GM19438 (cell line): Measurements from ENCODE around the gene IRAK1.

Experiments used
- ATAC-seq: cut with Tn5 transposase; IDR thresholded peaks from one replicate; pipeline ENCODE4 v1.9.1; 2021; ENCODE audit warnings: low read depth; ENCODE audit not compliant: unreplicated experiment

The IRAK1 gene

DNA sequence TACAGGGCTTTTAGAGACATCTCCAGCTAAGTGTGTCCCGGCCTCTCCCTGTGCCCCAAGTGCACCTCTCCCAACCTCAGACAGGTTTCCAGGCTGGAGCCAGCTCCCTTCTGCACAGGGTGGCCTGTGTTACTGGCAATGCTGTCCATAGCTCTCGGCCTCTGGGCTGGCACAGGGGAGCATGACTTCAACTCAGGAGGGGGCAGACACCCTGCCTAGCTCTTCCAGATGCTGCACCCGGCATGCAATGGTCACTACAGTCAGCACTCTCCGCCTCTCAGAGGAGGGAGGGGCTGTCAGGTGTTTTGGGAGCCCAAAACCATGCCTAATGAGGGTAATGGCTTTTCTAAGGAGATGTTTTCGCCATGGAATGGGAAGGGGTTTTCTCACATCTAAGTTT, 2.4 kb upstream of the IRAK1 start:
- no peak for ATAC-seq

DNA sequence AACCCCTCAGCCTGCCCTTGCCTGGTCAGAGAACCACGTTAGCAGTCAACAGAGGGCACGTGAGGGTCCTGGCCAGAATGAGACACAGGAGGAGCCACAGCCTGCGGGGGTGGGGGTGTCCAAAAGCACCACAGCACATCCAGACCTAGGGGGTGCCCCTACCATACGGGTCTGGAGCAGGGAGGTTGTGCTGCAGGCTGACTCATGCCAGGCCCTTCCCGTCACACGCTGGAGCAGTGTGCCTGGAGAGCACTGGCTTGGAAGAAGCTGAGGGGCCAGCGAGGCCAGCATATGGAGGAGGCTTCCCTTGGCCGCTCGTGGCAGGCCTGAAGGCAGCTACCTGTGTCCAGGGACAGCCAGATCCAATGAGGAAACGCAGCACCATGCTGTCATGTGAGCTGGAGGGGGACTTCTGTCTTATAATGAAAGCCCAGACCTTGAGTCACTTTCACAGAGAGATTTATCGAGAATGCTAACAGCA, 1.5 kb upstream of the IRAK1 start:
- no peak for ATAC-seq

DNA sequence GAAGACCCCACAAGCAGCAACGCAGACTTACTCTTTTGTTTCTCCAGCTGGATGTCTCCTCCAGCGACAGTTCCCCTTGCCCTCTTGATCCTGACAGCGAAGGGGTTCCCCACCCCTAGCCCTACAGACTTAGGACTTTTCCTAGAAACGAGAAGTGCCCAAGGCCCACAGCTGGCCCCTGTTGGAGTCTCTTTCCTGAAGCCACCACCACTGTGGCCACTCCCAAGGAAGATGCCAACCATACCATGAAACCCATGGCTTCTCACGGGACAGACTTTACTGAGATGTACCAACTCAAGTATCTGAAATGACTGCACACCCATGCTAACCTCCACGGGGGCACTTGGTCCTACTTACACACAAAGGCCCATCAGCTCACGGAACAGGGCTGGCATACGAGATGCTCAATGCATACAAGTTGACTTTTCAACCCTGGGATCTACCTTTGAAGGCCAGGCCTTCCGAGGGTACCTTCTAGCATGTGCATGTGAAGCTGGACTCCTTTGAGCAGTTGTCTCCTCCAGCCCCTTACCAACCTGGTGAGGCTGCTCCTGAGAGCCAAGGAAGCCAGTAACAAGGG, 924 bp upstream of the IRAK1 start:
- ATAC-seq: no peak

DNA sequence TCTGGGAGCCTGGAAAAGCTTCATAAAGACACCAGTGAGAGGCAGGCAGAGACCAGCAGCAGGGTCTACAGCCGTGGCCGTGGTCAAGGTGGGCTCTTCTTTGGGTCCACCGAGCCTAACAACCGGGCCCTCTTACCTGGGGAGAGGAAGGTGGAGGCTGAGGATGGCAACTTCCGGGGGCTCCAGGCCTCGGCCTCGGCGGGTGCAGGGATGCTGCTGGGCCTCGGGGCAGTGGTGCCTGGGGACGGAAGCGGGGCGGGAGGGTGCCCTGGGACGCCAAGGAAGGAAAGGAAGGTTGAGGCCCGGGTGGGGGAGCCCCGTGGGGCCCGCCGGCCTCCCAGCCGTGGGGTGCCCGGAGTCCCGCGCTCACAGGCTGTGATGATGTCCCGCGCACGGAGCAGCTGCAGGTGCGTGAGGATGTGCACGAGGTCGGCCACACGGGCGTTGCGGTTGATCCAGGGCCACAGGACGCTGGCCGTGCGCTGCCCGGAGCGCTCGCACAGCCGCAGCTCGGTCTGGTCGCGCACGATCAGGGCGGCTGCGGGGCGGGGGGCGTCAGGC, 561 bp downstream of the IRAK1 start:
- no peak for ATAC-seq

DNA sequence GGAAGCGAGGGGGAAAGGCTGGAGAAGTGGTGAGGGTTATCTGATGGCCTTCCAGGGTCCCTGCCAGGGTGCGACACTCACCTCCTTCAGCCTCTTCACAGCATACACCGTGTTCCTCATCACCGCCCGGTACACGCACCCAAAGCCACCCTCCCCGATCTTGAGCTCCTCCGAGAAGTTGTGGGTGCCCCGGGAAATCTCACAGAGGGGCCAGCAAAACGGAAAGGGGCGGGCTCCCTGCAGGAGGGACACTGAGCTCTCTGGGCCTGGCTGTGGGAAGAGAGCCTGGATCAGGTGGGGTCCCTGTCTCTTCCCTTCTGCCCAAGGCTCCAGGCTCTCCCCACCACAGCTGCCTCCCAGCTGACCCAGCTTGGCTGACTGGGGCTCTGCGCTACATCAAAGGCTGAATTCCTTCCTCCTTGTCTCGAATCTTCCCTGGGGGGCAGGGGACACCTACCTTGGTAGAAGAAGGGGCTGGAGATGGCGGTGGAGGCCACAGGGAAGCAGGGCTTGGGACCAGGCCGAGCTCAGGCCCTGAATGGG, 1.1 kb downstream of the IRAK1 start:
- no peak for ATAC-seq

DNA sequence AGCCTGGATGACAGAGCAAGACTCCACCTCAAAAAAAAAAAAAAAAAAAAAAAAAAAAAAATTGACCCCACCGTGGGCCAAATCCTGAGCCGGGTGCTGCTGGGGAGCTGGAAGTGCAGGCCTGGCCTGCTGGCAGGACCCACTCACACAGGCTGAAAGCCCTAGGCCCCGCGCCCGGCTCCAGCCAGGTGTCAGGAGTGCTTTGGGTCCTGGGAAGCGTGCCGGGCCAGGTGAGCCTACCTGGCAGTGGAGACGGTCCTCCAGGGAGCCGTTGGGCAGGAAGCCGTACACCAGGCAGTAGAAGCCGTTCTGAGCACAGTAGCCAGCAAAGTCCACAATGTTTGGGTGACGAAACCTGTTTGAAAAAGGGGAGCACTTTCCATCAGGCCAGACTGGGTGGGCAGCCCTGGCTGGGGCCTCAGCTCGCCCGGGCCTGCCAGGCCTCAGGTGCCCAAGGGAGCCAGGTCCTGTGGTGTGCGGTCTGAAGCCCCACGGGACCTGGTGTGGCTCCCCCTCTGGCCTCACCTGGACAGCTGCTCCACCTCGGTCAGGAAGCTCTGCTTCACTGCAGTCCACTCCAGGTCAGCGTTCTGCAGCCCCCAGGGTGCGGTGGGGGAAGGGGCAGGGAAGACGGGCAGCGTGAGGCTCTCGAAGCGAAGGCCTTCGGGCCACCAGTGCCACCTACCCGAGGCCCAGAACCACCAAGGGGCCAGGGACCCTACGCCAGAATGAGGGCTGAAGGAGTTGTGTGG, 1.8 kb downstream of the IRAK1 start:
- no peak for ATAC-seq

DNA sequence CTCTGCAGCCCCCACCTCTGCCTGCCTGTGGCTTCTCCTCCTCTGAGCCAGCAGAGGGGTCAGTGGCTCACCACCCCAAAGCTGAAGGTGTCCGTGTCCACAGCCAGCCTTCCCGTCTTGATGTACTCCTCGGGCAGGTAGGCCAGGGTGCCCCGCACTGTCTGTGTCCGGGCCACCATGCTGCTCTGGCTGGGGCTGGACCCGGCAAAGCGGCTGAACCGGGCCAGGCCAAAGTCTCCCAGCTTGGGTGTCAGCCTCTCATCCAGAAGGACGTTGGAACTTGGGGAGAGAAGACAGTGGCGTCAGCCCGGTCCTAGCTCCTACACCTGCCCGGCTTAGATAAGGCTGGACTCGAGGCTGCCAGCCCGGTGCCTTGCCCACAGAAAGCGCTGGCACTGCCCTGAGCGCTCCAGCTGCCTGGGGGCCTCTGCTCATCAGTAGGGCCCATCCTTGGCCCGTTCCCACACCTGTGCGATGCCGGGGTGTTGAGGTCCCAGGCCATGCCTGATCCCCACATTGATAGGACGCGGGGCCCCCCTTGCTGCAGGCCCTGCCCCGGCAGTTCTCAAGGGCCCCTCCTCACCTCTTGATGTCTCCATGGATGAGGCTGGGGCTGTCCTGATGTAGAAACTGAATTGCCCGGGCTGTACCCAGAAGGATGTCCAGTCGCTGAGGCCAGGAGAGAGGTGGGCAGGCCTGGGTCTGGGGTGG, 3.2 kb downstream of the IRAK1 start:
- no peak for ATAC-seq

DNA sequence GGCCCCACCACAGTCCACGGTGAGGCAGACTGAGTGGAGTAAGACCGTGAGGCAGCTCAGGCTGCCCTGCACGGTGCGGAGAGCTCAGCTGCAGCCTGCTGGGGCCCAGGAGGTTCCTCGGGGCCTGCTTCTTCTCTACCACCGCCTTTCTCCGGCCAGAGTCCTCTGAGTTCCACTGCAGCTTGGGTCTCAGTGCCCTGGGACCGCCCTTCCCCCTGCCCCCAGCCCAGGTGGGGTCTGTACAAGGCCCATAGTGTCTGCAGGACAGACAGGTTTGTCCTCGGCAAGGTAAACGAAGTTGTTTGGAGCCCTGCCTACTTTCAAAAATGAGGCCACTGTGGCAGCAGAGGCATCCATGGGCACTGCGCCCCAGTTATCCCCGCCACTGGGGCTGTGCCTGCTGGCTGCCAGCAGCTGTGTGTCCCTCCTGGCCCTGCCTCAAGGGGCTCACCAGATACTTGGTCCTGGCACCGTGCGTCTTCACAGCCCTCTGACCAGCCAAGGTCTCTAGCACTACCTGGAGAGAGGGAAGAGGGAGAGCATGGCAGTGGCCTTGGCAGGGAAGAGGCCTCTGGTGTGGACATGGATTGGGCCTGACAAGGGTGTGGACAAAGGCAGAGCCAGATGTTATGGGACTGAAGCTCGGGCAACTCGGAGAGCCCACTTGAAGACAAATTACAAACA, 4.0 kb downstream of the IRAK1 start:
- no peak for ATAC-seq

DNA sequence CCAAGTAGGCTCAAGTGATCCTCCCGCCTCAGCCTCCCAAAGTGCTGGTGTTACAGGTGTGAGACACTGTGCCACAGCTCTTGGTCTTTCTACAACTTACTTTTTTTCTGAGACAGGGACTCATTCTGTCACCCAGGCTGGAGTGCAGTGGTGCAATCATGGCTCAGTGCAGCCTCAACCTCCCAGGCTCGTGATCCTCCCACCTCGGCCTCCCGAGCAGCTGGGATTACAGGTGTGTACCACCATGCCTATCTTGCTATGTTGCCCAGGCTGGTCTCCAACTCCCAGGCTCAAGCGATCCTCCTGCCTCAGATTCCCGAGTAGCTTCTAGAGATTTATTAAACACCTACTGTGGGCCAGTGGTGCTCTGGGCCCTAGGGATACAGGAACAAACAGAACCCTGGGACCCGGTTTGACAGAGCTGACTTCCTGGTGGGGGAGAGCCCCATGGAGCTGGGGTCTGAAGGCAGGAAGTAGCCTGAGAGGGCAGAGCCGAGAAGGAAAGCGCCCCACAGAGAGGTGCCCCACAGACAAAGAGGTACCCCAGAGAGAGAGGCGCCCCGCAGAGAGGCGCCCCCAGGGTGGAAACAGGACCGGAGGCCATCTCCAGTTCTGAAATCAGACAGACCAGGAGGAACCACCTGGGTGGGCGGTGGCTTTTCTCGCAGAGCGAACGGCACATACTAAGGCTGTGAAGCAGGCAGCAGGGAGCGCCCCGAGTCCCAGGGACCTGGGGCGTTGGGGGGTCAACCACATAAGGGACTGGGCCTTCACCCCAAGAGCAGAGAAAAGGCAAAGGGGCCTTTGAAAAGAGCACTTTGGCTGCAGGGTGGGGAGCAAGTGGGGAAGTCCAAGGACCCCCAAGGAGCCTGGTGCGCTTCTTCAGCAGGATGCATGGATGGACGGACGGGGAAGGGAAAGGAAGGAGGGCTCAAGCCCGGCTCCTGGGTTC, 5.0 kb downstream of the IRAK1 start:
- ATAC-seq: no peak

DNA sequence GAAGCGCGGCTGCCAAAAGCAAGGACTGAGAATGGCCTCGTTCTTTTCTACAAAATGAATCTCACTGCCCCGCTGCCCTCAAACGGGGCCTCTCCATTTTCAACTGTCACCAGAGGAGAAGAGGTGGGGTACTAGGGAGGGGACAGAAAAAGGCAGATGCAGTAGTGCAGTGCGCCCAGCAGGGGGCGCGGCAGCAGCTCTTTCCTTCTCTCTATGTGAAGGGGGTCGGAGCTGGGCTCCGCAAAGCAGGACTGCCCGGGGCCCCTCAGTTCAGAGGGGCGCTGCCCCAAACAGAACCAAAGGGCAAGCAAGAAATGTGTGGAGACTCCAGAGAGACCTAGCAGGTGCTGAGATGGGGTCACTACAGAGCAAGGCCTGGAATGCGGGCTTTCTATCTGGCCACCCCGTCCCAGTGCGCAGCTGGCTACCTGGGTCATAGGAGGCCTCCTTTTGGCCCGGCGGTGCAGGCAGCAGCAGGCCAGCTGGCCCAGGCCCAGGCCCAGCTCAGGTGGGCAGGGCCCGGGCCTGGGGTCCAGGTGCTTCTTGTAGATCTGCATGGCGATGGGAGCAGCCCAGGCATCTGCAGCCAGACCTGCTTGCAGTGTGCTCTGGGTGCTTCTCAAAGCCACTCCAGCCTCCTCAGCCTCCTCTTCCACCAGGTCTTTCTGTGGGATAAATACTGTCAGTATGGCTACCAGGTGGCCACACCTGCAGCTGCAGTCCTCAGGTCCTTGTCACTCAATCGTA, 5.9 kb downstream of the IRAK1 start:
- ATAC-seq: no peak

DNA sequence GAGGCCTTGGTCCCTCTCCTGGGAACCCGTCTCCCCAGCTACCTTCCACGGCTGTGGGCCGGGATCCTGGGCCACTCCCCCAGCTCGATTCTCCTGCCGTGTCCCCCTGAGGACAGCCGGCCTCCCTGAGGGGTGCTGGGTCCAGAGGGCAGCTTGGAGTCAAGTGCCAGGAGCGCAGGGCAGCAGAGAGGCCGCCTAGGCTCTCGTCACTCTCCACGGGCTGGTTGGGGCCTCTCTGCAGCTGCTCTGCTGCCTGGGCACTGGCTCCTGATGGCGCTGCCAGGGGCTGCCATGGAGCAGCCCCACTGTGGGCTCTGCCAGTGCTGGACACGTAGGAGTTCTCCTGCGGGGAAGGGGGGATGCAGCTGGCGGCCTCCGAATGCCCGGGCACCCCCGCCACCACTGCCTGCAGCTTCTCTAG, 6.7 kb downstream of the IRAK1 start:
- ATAC-seq: no peak

DNA sequence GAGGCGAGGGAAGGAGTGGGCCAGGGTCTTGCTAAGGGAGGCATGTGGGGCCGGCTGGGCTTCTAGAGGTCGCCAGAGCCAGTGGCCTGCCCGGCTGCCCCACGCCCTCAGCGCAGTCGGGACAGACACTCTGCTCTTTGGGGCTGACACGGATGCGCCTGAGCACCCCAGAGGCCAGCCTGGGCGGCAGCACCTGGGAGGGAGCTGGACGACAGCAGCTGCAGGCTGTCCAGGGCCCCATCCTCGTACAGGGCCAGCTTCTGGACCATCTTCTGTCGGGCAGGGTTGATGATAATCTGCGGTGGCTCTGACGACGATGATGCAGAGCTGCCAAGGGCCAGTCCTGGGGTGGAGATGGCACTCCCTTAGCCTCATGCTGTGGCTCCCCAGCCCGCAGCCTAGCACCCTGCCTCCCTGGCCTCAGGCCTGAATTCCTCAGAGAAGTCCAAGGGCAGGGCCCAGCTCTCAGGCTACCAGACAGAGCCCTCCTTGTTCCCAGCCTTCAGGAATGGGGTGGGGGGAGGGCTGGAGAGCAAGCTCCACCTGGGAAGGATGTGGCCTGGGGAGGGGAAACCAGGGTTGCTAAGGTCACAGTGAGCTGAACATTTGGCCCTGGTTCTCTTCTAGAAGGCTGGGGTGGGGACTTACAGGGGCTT, 7.2 kb downstream of the IRAK1 start:
- no peak for ATAC-seq

DNA sequence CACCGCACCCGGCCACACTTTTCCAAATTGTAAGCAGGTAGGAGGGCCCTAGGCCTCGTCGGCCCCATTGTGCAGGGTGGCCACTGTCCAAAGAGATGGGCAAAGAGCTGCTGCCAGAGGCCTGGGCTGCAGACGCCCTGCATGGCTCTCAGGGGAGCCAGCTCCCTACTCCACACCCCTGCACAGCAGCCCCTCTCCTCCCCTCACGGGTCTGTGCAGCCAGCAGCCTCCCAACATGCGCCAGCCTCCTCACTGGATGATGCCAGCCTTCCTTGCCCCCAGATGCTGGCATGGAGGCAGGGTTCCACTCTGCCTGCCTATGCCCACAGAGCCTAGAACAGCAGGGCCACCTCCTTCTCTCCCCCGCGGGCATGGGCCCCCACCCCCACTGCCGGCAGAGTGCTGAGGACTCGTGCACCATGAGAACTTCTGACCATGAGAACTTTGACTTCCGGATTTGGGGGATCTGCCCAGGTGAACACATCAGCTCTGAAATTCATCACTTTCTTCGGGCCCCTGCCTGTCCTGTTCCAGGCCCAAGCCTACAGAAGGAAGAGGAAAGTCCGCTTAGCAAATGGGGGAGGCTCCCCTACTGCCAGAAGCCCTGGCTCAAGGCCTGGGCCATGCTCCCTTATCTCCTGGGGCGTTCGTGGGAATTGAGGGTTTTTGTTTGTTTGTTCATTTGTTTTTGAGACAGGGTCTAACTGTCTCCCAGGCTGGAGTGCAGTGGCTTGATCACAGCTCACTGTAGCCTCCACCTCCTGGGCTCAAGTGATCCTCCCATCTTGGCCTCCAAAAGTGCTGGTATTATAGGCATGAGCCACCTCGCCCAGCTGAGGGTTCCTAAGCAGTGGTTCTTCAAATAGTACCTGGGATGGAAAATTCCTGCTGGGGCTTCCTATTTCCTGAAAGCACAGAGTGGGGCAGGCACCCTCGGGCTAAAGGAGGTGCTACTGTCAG, 8.0 kb downstream of the IRAK1 start:
- no peak for ATAC-seq

DNA sequence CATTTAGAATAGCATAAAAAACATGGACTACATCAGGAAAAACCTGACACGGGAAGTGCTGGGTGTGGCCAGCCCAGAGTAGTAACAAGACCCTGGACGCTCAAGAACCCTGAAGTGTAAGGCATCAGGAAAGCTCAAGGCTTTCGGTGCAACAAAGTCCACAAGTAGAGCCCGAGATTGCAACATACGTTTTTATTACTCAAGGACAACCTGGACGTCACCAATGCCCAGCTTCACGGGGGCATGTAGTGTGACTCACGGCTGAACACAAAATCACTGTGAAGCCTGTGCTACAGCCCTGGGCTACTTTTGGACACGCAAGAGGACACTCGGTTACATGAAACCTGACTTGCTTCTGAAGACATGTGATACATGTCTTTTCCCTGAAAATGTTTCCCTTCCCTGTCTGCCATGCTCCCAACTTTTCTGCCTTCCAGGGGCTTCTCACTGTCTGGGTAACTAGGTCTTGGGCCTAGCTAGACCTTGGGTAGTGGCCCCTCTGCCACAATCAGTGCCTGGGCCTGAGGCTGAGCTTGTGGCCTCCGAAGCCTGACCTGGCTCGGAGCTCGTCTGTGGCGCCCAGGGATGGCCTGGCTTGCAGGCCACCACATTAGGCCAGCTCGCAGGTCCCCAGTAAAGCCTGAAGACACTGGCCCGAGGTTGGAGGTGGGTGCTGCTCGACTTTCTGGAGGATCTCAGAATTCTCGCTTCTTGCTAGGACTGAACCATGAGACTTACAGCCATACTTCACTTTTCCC, 9.2 kb downstream of the IRAK1 start:
- ATAC-seq: no peak

DNA sequence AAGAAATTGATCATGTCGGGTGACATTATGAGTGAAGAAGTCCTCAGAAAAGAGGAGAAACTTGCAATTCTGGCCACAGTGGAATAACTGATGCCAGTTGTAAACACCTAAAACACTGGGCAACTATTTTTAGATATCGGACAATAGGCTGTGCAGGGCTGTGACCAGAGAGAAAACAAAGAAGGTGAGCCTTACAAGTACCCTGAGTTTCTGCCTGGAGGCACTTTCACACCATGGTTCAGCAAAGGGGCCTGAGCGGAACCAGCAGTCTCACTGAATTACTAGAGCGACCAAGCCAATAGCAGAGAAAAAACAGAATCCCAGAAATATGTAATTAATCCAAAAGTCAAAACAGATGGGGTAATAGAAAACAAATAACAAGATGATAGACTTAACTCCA, 11.2 kb downstream of the IRAK1 start:
- no peak for ATAC-seq

DNA sequence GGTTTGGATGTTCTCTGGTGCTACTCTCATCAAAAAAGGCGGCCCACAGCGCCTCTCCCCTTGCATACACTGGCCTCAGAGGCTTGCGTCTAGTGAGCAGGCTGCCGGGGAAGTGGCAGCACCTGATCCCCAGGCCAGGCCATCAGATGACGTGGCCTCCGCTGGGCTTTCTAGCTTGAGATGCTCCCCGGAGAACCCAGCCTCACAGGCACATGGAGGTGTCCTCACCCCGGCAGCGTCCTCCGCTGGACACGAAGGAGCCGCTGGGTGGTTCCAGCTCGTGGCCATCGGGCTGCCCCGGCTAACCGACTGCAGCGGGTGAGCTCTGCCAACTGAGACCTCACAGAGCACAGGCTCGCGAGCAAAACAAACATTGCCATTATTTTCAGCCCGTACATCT, 12.8 kb downstream of the IRAK1 start:
- ATAC-seq: no peak
